Measurements from ENCODE around the gene GLYR1. TPM values are rescaled to one million over a fixed set of nuclear protein-coding genes. Genes with fewer than 3 reads are reported as not detected.

Gene GLYR1
- total and polyA plus RNA-seq, 9 of the 15 experiments (the other 6 are each of a cell fraction or from before 2014, with no cell fraction given), result 6.7 to 99.2 (median 60.2) TPM

DNA sequence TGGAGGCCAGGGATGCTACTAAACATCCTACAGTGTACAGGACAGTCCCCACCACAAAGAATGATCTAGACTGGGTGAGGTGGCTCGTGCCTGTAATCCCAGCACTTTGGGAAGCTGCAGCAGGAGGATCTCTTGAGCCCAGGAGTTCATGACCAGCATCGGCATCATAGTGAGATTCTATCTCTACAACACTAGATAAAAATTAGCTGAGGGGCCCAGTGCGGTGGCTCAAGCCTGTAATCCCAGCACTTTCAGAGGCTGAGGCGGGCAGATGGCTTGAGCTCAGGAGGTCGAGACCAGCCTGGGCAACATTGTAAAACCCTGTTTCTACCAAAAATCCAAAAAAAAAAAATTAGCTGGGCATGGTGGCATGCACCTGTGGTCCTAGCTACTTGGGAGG, 74.7 kb downstream of the GLYR1 start:
- intact Hi-C loops (cut with micrococcal nuclease), result no loop called here
- no peak overlapping the region for H3K4me3 ChIP-seq
- H4K20me1 ChIP-seq (replicated peaks; ENCODE audit: control insufficient read depth, insufficient read depth, low read length), result no peaks in the 10 kb centered on the region
- TF ChIP-seq, protein P1, sequence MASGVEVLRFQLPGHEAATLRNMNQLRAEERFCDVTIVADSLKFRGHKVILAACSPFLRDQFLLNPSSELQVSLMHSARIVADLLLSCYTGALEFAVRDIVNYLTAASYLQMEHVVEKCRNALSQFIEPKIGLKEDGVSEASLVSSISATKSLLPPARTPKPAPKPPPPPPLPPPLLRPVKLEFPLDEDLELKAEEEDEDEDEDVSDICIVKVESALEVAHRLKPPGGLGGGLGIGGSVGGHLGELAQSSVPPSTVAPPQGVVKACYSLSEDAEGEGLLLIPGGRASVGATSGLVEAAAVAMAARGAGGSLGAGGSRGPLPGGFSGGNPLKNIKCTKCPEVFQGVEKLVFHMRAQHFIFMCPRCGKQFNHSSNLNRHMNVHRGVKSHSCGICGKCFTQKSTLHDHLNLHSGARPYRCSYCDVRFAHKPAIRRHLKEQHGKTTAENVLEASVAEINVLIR (CRISPR knock-in tag; IDR thresholded peaks at IDR 0.05), result no peak
- TF ChIP-seq SUPT5H (IDR thresholded peaks at IDR 0.05), result no peak
- no peak for TF ChIP-seq ZNF561 (CRISPR knock-in tag; conservative IDR thresholded peaks at IDR 0.05)
- TF ChIP-seq OTX1 (CRISPR knock-in tag; IDR thresholded peaks at IDR 0.05), result no peak
- no peak for FAIRE-seq
- H3K4me1 ChIP-seq (replicated peaks in 1 of 2; ENCODE audit: control insufficient read depth in 2 of 2, insufficient read depth in 2 of 2, low read length in 2 of 2), result peaks cover 16 to 23% of the 10 kb centered on the region in 2 experiments
- H2AFZ ChIP-seq (ENCODE audit: low read depth, low read length), result no peak overlapping the region
- in situ Hi-C loops (cut with MboI), result no loop called here
- H3K36me3 ChIP-seq (ENCODE audit: control insufficient read depth, insufficient read depth, low read length), result no peaks in the 10 kb centered on the region
- no peak for DNase-seq (ENCODE audit: extremely low read depth in 1 of 4, low spot score in 3 of 4)
- no peaks in the 10 kb centered on the region for H3K79me2 ChIP-seq (ENCODE audit: control insufficient read depth, insufficient read depth, low read length)
- ChIA-PET CTCF (ENCODE audit: low intra/inter-chr PET ratio) (no interaction called here), POLR2A (no interaction called here)
- no peak overlapping the region for H3K4me2 ChIP-seq (ENCODE audit: insufficient read depth, low read length)
- no peaks in the 10 kb centered on the region for H3K9me1 ChIP-seq (ENCODE audit: control insufficient read depth, insufficient read depth, low read length)
- no TSS peak for BruUV-seq (replicated peaks)
- whole genome bisulfite sequencing (ENCODE audit: insufficient coverage, low coverage, missing lambda C conversion rate), result 41% methylated on average over 5 of the region's 5 CpGs
- no peaks in the 10 kb centered on the region for H3K9me3 ChIP-seq (replicated peaks; ENCODE audit: control insufficient read depth, insufficient read depth, low read depth, low read length)
- peak overlapping the region in 1 of 2 experiments; percentile 17; a peak in 1 of 4 replicates for H3K9ac ChIP-seq (ENCODE audit: insufficient read depth in 1 of 2, low read depth in 2 of 2, low read length in 2 of 2)
- H3K27me3 ChIP-seq (ENCODE audit: control insufficient read depth in 2 of 2, insufficient read depth in 2 of 2, low read length in 2 of 2), result no peaks in the 10 kb centered on the region
- no peak overlapping the region for H3K27ac ChIP-seq (ENCODE audit: extremely low read depth, low read depth, low read length)
- ATAC-seq, result no peak

DNA sequence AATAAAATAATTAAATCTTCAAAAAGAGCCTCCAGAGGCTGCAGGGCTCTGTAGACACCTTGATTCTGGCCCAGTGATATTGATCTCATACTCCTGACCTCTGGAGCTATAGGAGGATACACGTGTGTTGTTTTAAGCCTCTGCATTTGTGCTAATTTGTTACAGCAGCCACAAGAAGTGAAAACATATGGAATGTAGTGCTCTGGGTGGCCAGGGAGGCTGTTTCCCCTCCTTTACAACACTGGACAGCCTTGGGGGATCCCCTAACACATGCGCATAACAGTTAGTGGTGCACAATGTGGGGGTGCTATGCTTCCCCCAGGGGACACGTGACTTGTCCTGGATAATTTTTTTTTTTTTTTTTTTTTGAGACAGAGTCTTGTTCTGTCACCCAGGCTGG, 75.4 kb downstream of the GLYR1 start:
- ATAC-seq, result no peak
- TF ChIP-seq, protein P2, sequence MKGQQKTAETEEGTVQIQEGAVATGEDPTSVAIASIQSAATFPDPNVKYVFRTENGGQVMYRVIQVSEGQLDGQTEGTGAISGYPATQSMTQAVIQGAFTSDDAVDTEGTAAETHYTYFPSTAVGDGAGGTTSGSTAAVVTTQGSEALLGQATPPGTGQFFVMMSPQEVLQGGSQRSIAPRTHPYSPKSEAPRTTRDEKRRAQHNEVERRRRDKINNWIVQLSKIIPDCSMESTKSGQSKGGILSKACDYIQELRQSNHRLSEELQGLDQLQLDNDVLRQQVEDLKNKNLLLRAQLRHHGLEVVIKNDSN (CRISPR knock-in tag; IDR thresholded peaks at IDR 0.05), result peak; percentile 50; the same call in 1 of the 2 replicates
- TF ChIP-seq, protein P3, sequence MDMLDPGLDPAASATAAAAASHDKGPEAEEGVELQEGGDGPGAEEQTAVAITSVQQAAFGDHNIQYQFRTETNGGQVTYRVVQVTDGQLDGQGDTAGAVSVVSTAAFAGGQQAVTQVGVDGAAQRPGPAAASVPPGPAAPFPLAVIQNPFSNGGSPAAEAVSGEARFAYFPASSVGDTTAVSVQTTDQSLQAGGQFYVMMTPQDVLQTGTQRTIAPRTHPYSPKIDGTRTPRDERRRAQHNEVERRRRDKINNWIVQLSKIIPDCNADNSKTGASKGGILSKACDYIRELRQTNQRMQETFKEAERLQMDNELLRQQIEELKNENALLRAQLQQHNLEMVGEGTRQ (CRISPR knock-in tag; IDR thresholded peaks at IDR 0.05), result peak; percentile 38; the same call in 1 of the 2 replicates
- TF ChIP-seq PCBP1 (IDR thresholded peaks at IDR 0.05; ENCODE audit: low read depth, low read length, poor library complexity, severe bottlenecking) (no peak), RAD51 (IDR thresholded peaks at IDR 0.05; ENCODE audit: borderline replicate concordance, low read depth) (peak; percentile 41; the same call in 1 of the 2 replicates)
- Histone ChIP-seq H3K27me3 (ENCODE audit: control insufficient read depth in 2 of 2, insufficient read depth in 2 of 2, low read length in 2 of 2) (no peaks in the 10 kb centered on the region), H3K79me2 (ENCODE audit: control insufficient read depth, insufficient read depth, low read length) (peaks cover 4% of the 10 kb centered on the region), H3K27ac (ENCODE audit: extremely low read depth, low read depth, low read length) (no peak overlapping the region), H2AFZ (ENCODE audit: low read depth, low read length) (no peak overlapping the region), H4K20me1 (replicated peaks; ENCODE audit: control insufficient read depth, insufficient read depth, low read length) (no peaks in the 10 kb centered on the region), H3K9me3 (replicated peaks; ENCODE audit: control insufficient read depth, insufficient read depth, low read depth, low read length) (no peaks in the 10 kb centered on the region), H3K36me3 (ENCODE audit: control insufficient read depth, insufficient read depth, low read length) (no peaks in the 10 kb centered on the region), H3K4me2 (ENCODE audit: insufficient read depth, low read length) (no peak overlapping the region), H3K9me1 (ENCODE audit: control insufficient read depth, insufficient read depth, low read length) (no peaks in the 10 kb centered on the region), H3K4me3 (no peak overlapping the region), H3K9ac (ENCODE audit: insufficient read depth in 1 of 2, low read depth in 2 of 2, low read length in 2 of 2) (no peak overlapping the region), H3K4me1 (replicated peaks in 1 of 2; ENCODE audit: control insufficient read depth in 2 of 2, insufficient read depth in 2 of 2, low read length in 2 of 2) (peaks cover 16 to 30% of the 10 kb centered on the region in 2 experiments)
- DNase-seq (ENCODE audit: extremely low read depth in 1 of 4, low spot score in 3 of 4), result no peak
- BruUV-seq (replicated peaks), result no TSS peak
- ChIA-PET CTCF (ENCODE audit: low intra/inter-chr PET ratio) (no interaction called here), POLR2A (no interaction called here)
- WGBS (ENCODE audit: insufficient coverage, low coverage, missing lambda C conversion rate), result 59% methylated on average over 3 of the region's 3 CpGs
- in situ Hi-C loops (cut with MboI), result no loop called here
- no peak for FAIRE-seq
- intact Hi-C loops (cut with micrococcal nuclease), result no loop called here

All from K562 (cell line).